IPS DF 19.7 (cell line): ENCODE results near the gene ZNF268.

ENCODE experiments used
- DNase-seq: peaks from one replicate; pipeline ENCODE4 v3.0.0-alpha.2; 2013; ENCODE audit warnings: low read depth, low spot score

Gene ZNF268

GRCh38 chr12:133181238-133181959 is at the start of gene ZNF268:
Gene ZNF268 (plus strand): TSS chr12:133181495. CDS start chr12:133181998, 503 bp downstream.
- DNase-seq = peak; percentile 69

DNA sequence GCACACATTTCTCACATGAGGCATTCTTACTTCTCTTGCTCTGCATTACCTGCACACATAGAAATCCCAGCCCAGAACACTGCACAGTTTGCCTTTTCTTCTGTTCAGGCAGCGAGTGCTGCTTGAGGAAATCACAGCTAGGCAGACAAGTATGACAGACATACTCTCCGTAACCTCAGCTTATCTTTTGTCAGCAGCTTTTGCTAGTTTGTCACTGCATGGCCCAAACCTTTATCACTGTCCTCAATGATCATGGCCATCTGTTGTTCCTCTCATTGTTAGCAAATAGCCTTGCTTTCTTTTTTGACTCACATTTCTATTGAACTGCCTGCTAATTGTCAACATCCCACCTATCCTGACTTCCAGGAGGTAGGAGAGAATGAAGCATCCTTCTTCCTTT is 45.5 kb upstream of the ZNF268 start:
- no peak for DNase-seq

DNA sequence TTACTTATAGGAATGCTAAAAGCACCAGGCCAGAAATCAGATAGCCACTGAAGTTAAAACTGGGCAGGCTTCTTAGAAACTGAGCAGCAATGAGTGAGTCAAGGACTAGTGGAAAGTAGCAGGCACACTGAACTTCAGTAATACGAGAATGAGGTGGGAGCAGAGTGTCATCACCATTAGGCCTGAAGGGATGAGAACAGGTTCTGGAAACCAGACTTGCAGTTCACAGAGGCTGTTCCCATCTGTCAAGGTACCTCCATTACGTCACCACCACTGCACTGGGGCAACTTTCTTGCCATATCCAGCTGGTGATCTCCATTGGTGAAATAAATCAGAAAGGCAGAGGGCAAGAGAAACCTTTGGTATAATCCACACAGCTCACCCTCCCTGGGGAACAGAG is 35.3 kb upstream of the ZNF268 start:
- DNase-seq = no peak

DNA sequence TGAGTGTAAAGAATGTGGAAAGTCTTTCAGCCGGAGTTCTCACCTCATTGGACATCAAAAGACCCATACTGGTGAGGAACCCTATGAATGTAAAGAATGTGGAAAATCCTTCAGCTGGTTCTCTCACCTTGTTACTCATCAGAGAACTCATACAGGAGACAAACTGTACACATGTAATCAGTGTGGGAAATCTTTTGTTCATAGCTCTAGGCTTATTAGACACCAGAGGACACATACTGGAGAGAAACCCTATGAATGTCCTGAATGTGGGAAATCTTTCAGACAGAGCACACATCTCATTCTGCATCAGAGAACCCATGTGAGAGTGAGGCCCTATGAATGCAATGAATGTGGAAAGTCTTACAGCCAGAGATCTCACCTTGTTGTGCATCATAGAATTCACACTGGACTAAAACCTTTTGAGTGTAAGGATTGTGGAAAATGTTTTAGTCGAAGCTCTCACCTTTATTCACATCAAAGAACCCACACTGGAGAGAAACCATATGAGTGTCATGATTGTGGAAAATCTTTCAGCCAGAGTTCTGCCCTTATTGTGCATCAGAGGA is 25.1 kb upstream of the ZNF268 start:
- DNase-seq = no peak

GRCh38 chr12:133165776-133166175 is 15.5 kb upstream of the ZNF268 start:
- no peak for DNase-seq

GRCh38 chr12:133172491-133172890 is 8.8 kb upstream of the ZNF268 start:
- no peak for DNase-seq

DNA sequence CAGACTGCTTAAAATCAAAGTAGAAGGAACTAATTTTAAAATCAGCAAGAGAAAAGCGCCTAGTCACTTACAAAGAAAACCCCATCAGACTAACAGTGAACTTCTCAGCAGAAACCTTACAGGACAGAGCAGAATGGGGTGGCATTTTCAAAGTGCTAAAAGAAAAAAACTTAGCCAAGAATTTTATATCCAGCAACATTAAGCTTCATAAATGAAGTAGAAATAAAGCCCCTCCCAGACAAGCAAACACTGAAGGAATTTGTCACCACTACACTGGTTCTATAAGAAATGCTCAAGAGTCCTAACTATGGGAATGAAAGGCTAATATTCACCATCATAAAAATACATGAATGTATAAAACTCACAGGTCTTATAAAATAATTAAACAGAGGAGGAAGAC is 6.4 kb upstream of the ZNF268 start:
- no peak for DNase-seq

DNA sequence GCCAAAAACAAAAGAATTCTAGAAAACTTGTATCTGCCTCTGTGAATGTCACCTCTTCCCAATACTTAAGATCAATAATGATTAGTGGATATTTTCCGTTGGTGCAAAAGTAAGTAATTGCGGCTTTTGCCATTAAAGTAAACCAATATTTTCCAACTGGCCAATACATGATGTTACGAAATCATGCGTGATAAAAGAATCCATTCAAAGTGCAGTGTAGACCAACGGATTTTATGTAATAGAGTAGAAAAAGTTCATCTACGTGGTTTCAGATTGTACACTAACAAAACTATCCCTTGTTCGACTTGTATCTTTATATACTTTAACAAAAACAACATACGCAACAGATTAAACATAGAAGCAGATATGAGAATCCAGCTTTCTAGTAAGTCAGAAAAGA is 626 bp upstream of the ZNF268 start:
- DNase-seq = no peak

- no peak for DNase-seq
Observed at GRCh38 chr12:133190176-133190575, 8.9 kb downstream of the ZNF268 start.

GRCh38 chr12:133192847-133193246 is 11.6 kb downstream of the ZNF268 start:
- no peak for DNase-seq

DNA sequence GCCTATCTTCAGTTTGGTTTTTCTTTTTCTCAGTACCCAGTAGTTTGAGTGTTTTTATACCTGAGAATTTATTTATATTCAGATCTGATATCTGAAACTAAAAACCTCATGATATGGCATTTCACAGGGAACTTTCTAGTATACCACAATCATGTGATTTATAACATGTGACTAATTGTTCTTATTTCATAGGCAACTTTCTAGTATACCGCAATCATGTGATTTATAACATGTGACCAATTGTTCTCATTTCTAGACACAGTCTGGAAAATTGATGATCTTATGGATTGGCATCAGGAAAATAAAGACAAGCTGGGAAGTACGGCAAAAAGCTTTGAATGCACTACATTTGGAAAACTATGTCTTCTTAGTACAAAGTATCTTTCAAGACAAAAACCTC is 20.6 kb downstream of the ZNF268 start:
- DNase-seq = no peak

DNA sequence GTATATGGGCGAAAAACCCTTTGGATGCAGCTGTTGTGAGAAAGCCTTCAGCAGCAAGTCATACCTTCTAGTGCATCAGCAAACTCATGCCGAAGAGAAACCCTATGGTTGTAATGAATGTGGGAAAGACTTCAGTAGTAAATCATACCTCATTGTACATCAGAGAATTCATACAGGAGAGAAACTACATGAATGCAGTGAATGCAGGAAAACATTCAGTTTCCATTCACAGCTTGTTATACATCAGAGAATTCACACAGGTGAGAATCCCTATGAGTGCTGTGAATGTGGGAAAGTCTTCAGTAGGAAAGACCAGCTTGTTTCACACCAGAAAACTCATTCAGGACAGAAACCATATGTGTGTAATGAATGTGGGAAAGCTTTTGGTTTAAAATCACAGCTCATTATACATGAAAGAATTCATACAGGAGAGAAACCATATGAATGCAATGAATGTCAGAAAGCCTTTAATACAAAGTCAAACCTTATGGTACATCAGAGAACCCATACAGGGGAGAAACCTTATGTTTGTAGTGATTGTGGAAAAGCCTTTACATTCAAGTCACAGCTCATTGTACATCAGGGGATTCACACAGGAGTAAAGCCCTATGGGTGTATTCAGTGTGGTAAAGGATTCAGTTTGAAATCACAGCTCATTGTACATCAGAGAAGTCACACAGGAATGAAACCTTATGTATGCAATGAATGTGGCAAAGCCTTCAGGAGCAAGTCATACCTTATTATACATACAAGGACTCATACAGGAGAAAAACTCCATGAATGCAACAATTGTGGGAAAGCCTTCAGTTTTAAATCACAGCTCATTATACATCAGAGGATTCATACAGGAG is 21.4 kb downstream of the ZNF268 start:
- DNase-seq = no peak

GRCh38 chr12:133203344-133204263 is 22.3 kb downstream of the ZNF268 start:
- no peak for DNase-seq

GRCh38 chr12:133204264-133204603 is 22.9 kb downstream of the ZNF268 start:
- no peak for DNase-seq

- no peak for DNase-seq
Observed at GRCh38 chr12:133206390-133206789, 25.1 kb downstream of the ZNF268 start.

DNA sequence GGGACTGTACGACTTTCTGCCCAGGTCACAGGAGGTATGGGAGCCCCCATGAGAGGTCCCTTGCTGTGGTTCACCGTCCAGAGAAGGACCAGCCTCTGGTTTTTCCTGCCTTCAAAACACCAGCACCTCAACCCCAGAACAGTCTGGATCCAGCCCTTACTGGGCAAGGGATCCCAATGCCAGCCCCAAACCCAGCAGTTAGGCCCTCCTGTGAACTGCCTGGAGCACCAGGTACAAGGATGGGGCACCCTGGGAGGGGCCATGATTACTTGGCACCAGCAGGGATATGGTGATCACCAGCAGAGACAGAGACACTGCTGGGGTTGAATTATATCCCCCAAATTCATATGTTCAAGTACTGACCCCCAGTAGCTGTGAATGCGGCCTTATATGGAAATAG is 34.4 kb downstream of the ZNF268 start:
- DNase-seq = no peak

DNA sequence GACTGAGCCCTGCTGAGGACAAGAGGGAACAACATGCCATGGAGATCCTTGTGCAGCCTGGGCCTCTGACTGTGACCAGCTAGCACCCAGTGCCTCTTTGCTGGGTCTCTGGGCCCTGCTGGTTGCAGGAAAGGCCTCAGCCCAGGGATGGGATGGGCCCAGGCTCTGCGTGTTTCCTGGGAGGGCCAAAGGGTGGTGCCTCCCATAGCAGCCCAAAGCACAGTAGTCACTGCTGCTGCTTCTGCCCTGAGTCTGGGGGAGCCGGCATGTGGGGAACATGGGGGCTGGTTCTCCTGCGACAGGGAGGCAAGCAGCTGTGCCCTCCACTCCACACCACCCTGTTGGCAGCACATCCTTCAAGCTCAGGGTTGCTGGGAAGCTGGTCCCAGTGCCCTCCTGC is 35.9 kb downstream of the ZNF268 start:
- no peak for DNase-seq

GRCh38 chr12:133220521-133220920 is 39.2 kb downstream of the ZNF268 start:
- DNase-seq = no peak

GRCh38 chr12:133221241-133221640 is 39.9 kb downstream of the ZNF268 start:
- DNase-seq = no peak

- no peak for DNase-seq
Observed at GRCh38 chr12:133222211-133222610, 40.9 kb downstream of the ZNF268 start.

GRCh38 chr12:133225527-133225926 is 44.2 kb downstream of the ZNF268 start:
- DNase-seq = no peak

GRCh38 chr12:133226690-133227089 is 45.4 kb downstream of the ZNF268 start:
- DNase-seq = no peak
